Articular chondrocyte of knee joint (primary cell): Measurements from ENCODE around the gene PCDHAC2. TPM values are rescaled to one million over a fixed set of nuclear protein-coding genes. Genes with fewer than 3 reads are reported as not detected.

Experiments
- small RNA-seq: library from RNA; depleted of rRNA; stranded (forward); fragments of <200 nt; gene quantifications from one replicate; pipeline ENCODE3, GENCODE V24; 2012
- total RNA-seq: library from RNA; depleted of rRNA; stranded (reverse); fragments of >200 nt; gene quantifications from 2 replicates; pipeline ENCODE4 v1.2.3, GENCODE V29; 2012

PCDHAC2 gene, protein sequence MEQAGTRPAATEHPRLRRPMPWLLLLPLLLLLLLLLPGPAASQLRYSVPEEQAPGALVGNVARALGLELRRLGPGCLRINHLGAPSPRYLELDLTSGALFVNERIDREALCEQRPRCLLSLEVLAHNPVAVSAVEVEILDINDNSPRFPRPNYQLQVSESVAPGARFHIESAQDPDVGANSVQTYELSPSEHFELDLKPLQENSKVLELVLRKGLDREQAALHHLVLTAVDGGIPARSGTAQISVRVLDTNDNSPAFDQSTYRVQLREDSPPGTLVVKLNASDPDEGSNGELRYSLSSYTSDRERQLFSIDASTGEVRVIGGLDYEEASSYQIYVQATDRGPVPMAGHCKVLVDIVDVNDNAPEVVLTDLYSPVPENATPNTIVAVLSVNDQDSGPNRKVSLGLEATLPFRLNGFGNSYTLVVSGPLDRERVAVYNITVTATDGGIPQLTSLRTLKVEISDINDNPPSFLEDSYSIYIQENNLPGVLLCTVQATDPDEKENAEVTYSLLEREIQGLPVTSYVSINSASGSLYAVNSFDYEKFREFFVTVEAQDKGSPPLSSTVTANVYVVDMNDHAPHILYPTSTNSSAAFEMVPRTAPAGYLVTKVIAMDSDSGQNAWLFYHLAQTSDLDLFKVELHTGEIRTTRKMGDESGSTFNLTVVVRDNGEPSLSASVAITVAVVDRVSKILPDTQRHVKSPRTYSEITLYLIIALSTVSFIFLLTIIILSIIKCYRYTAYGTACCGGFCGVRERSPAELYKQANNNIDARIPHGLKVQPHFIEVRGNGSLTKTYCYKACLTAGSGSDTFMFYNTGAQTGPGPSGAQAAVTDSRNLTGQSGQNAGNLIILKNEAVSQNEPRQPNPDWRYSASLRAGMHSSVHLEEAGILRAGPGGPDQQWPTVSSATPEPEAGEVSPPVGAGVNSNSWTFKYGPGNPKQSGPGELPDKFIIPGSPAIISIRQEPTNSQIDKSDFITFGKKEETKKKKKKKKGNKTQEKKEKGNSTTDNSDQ
- total RNA-seq = 0.13 and 0.22 TPM in 2 replicates

DNA sequence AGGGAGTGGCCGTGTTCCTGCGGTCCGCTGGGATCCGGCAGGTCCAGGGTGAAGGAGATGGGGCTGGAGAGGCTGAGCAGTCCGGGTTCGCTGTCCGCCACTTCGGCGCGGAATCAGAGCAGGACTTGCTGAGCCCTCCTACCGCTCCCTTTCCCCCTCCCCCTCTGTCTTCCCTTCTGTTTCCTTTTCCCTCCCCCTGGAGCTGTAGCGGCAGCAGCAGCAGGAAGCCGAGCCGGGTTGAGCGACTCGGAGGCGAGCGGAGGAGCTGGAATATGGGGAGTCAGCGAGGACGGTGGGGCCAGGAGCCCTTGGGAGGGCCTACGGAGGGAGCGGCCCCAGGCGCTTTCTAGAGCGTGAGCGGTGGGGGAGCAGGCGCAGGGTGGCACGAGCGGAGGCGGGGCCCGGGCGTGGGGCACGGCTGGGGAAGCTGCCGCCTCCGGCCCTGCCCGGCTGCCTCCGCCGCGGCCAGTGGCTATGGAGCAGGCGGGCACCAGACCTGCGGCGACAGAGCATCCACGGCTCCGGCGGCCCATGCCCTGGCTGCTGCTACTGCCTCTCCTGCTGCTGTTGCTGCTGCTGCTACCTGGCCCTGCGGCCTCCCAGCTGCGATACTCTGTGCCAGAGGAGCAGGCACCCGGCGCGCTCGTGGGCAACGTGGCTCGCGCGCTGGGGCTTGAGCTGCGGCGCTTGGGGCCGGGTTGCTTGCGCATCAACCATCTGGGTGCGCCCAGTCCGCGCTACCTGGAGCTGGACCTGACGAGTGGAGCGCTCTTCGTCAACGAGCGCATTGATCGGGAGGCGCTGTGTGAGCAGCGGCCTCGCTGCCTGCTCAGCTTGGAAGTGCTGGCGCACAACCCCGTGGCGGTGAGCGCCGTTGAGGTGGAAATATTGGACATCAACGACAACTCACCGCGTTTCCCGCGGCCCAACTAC lies at the start of gene PCDHAC2:
TSS of gene PCDHAC2 (plus strand) at position 184 of the 933 bp plus-strand sequence. CDS start at position 475, 291 bp downstream.

GRCh38 chr5:140925806-140926442 lies 40.4 kb upstream of the PCDHAC2 start, which contains the start of gene PCDHAC1:
Gene PCDHAC1 (plus strand): TSS chr5:140926299. CDS start chr5:140926893, 594 bp downstream.

Small RNA genes within 50 kb of the gene (small RNA-seq; reads per million reads assigned to genes)
- gene AC010223.1 = not detected

Other genes starting within 250 kb of the PCDHAC2 start
- gene PCDHA1, start 180.3 kb upstream of the PCDHAC2 start, total RNA-seq = under 0.01 and 0.11 TPM in 2 replicates
- under 0.01 TPM in 1 of 2 replicates, not detected in the other for gene PCDHA2, start 171.6 kb upstream of the PCDHAC2 start, total RNA-seq
- 0.11 and 0.26 TPM in 2 replicates for gene PCDHA3, start 165.4 kb upstream of the PCDHAC2 start, total RNA-seq
- 0.26 and 0.32 TPM in 2 replicates for gene PCDHA4, start 159.4 kb upstream of the PCDHAC2 start, total RNA-seq
- under 0.01 and 0.13 TPM in 2 replicates for gene PCDHA5, start 144.9 kb upstream of the PCDHAC2 start, total RNA-seq
- gene PCDHA6, start 138.5 kb upstream of the PCDHAC2 start, total RNA-seq = 0.32 and 0.52 TPM in 2 replicates
- 0.13 and 0.22 TPM in 2 replicates for gene PCDHA7, start 132.2 kb upstream of the PCDHAC2 start, total RNA-seq
- gene PCDHA8, start 125.3 kb upstream of the PCDHAC2 start, total RNA-seq = 0.11 and 0.13 TPM in 2 replicates
- gene PCDHA9, start 118.1 kb upstream of the PCDHAC2 start, total RNA-seq = 0.11 and 0.26 TPM in 2 replicates
- gene PCDHA10, start 110.6 kb upstream of the PCDHAC2 start, total RNA-seq = 0.13 and 0.54 TPM in 2 replicates
- 0.11 and 0.13 TPM in 2 replicates for gene PCDHA11, start 97.5 kb upstream of the PCDHAC2 start, total RNA-seq
- 0.13 TPM in 1 of 2 replicates, not detected in the other for gene PCDHA12, start 91.2 kb upstream of the PCDHAC2 start, total RNA-seq
- 0.11 and 0.13 TPM in 2 replicates for gene PCDHA13, start 84.4 kb upstream of the PCDHAC2 start, total RNA-seq
- under 0.01 and 0.13 TPM in 2 replicates for gene PCDHAC1, start 40.2 kb upstream of the PCDHAC2 start, total RNA-seq
- under 0.01 TPM in 1 of 2 replicates, not detected in the other for gene PCDHB1, start 84.9 kb downstream of the PCDHAC2 start, total RNA-seq
- gene PCDHB2, start 128.1 kb downstream of the PCDHAC2 start, total RNA-seq = 3.9 and 4.2 TPM in 2 replicates
- gene PCDHB3, start 134.0 kb downstream of the PCDHAC2 start, total RNA-seq = 0.97 and 1.0 TPM in 2 replicates
- gene PCDHB4, start 155.3 kb downstream of the PCDHAC2 start, total RNA-seq = 1.8 and 2.1 TPM in 2 replicates
- 2.9 and 3.6 TPM in 2 replicates for gene PCDHB5, start 168.7 kb downstream of the PCDHAC2 start, total RNA-seq
- 0.65 and 0.97 TPM in 2 replicates for gene PCDHB6, start 183.6 kb downstream of the PCDHAC2 start, total RNA-seq
- 2.0 and 2.5 TPM in 2 replicates for gene PCDHB7, start 206.2 kb downstream of the PCDHAC2 start, total RNA-seq
- 0.52 and 1.1 TPM in 2 replicates for gene PCDHB8, start 211.3 kb downstream of the PCDHAC2 start, total RNA-seq
- 3.1 and 4.4 TPM in 2 replicates for gene PCDHB16, start 215.9 kb downstream of the PCDHAC2 start, total RNA-seq
- 0.91 and 2.3 TPM in 2 replicates for gene PCDHB9, start 220.7 kb downstream of the PCDHAC2 start, total RNA-seq
- gene PCDHB10, start 225.9 kb downstream of the PCDHAC2 start, total RNA-seq = 2.2 and 2.5 TPM in 2 replicates
- gene PCDHB11, start 233.2 kb downstream of the PCDHAC2 start, total RNA-seq = 1.4 and 1.7 TPM in 2 replicates
- 1.0 and 1.3 TPM in 2 replicates for gene PCDHB12, start 242.2 kb downstream of the PCDHAC2 start, total RNA-seq
- gene PCDHB13, start 247.4 kb downstream of the PCDHAC2 start, total RNA-seq = 2.7 and 4.0 TPM in 2 replicates